ENCODE data around the gene SUPT3H.

GRCh38 chr6:45195137-45195536, 182.6 kb downstream of the SUPT3H start:
- TF ChIP-seq CTCF (conservative IDR thresholded peaks at IDR 0.05) (no peak), ZFX (IDR thresholded peaks at IDR 0.05) (no peak)
